Osteocyte (in vitro differentiated cells): ENCODE results near the gene RTP4. TPM values are rescaled to one million over a fixed set of nuclear protein-coding genes. Genes with fewer than 3 reads are reported as not detected.

ENCODE experiments used
- DNase-seq: peaks from one replicate; pipeline ENCODE4 v3.0.0; 2021; ENCODE audit warnings: mixed read lengths; ENCODE audit not compliant: unreplicated experiment; ENCODE audit errors: extremely low spot score
- H3K27ac Mint-ChIP-seq: one replicate; pipeline ENCODE4 v1.8.0; 2021; ENCODE audit warnings: mild to moderate bottlenecking, mixed read lengths; ENCODE audit not compliant: unreplicated experiment
- H3K27me3 Mint-ChIP-seq: one replicate; pipeline ENCODE4 v1.8.0; 2021; ENCODE audit warnings: mixed read lengths; ENCODE audit not compliant: unreplicated experiment
- H3K36me3 Mint-ChIP-seq: one replicate; pipeline ENCODE4 v1.8.0; 2021; ENCODE audit warnings: mixed read lengths; ENCODE audit not compliant: unreplicated experiment
- H3K4me1 Mint-ChIP-seq: one replicate; pipeline ENCODE4 v1.8.0; 2021; ENCODE audit warnings: mixed read lengths; ENCODE audit not compliant: unreplicated experiment
- H3K4me3 Mint-ChIP-seq: one replicate; pipeline ENCODE4 v1.8.0; 2021; ENCODE audit warnings: mild to moderate bottlenecking, moderate library complexity, mixed read lengths; ENCODE audit not compliant: unreplicated experiment
- H3K9me3 Mint-ChIP-seq: one replicate; pipeline ENCODE4 v1.8.0; 2021; ENCODE audit warnings: mixed read lengths; ENCODE audit not compliant: unreplicated experiment
- CTCF ChIP-seq: fragments of 200-600 bp; sonication (generic); IDR thresholded peaks from 2 replicates; pipeline ENCODE4 v1.5.0; 2021; ENCODE audit warnings: antibody characterized with exemption, mild to moderate bottlenecking, moderate library complexity
- total RNA-seq: library from RNA; stranded (reverse); gene quantifications from 2 replicates; pipeline ENCODE4 v1.2.1, GENCODE V29; 2021

RTP4 gene
- total RNA-seq, 1 donor from 2014 or later = 0.21 TPM

GRCh38 chr3:187322291-187322690 lies 45.9 kb upstream of the RTP4 start:
- peaks cover 9% of the 10 kb centered on the region for H3K27me3 Mint-ChIP-seq
- H3K27ac Mint-ChIP-seq = no peak overlapping the region
- TF ChIP-seq CTCF = no peak
- DNase-seq = no peak
- no peak overlapping the region for H3K4me3 Mint-ChIP-seq
- H3K36me3 Mint-ChIP-seq = no peaks in the 10 kb centered on the region
- H3K9me3 Mint-ChIP-seq = no peaks in the 10 kb centered on the region
- H3K4me1 Mint-ChIP-seq = peaks cover 14% of the 10 kb centered on the region

- TF ChIP-seq CTCF = no peak
- Mint-ChIP-seq H3K36me3 (no peaks in the 10 kb centered on the region), H3K27me3 (peaks cover 6% of the 10 kb centered on the region), H3K4me3 (no peak overlapping the region), H3K4me1 (peaks cover 14% of the 10 kb centered on the region), H3K27ac (no peak overlapping the region), H3K9me3 (no peaks in the 10 kb centered on the region)
- DNase-seq = no peak
Observed at GRCh38 chr3:187323091-187323490, 45.1 kb upstream of the RTP4 start.

- TF ChIP-seq CTCF = no peak
- H3K27me3 Mint-ChIP-seq = peaks cover 8% of the 10 kb centered on the region
- H3K9me3 Mint-ChIP-seq = no peaks in the 10 kb centered on the region
- no peaks in the 10 kb centered on the region for H3K4me1 Mint-ChIP-seq
- no peak for DNase-seq
- no peak overlapping the region for H3K4me3 Mint-ChIP-seq
- H3K27ac Mint-ChIP-seq = no peak overlapping the region
- no peaks in the 10 kb centered on the region for H3K36me3 Mint-ChIP-seq
Observed at GRCh38 chr3:187325632-187326031, 42.6 kb upstream of the RTP4 start.

GRCh38 chr3:187327845-187328244 lies 40.3 kb upstream of the RTP4 start:
- peaks cover 11% of the 10 kb centered on the region for H3K27me3 Mint-ChIP-seq
- no peak for DNase-seq
- H3K4me3 Mint-ChIP-seq = no peak overlapping the region
- no peaks in the 10 kb centered on the region for H3K9me3 Mint-ChIP-seq
- no peaks in the 10 kb centered on the region for H3K36me3 Mint-ChIP-seq
- H3K4me1 Mint-ChIP-seq = no peaks in the 10 kb centered on the region
- TF ChIP-seq CTCF = no peak
- no peak overlapping the region for H3K27ac Mint-ChIP-seq

- Mint-ChIP-seq H3K27me3 (peaks cover 9% of the 10 kb centered on the region), H3K4me1 (no peaks in the 10 kb centered on the region), H3K4me3 (no peak overlapping the region), H3K9me3 (no peaks in the 10 kb centered on the region), H3K27ac (no peak overlapping the region), H3K36me3 (no peaks in the 10 kb centered on the region)
- DNase-seq = no peak
- TF ChIP-seq CTCF = no peak
Observed at GRCh38 chr3:187328691-187329090, 39.5 kb upstream of the RTP4 start.
